SK-N-SH treated with all-trans-retinoic acid at 6 μM for 48 hours (cell line): Measurements from ENCODE around the gene SEPTIN1.

ENCODE experiments used
- ATAC-seq: fragments of 200-7000 bp; cut with Tn5 transposase; 3 replicates; pipeline ENCODE4 v1.9.1; 2020; ENCODE audit warnings: mild to moderate bottlenecking, moderate library complexity
- ARNTL ChIP-seq: fragments of 450-650 bp; formaldehyde crosslinking; IDR thresholded peaks from 2 replicates; pipeline ENCODE4 v1.5.0; 2020; ENCODE audit warnings: low read depth, mild to moderate bottlenecking, moderate library complexity, borderline replicate concordance
- BACH2 ChIP-seq: fragments of 250-450 bp; sonication (Bioruptor Pico); IDR thresholded peaks from 2 replicates; pipeline ENCODE4 v1.9.0; 2021; ENCODE audit warnings: mild to moderate bottlenecking, borderline replicate concordance
- CSDC2 ChIP-seq: fragments of 250-450 bp; sonication (Bioruptor Pico); IDR thresholded peaks from 2 replicates; pipeline ENCODE4 v1.5.0; 2020; ENCODE audit warnings: mild to moderate bottlenecking, moderate library complexity
- ISL1 ChIP-seq: fragments of 250-450 bp; sonication (Bioruptor Pico); IDR thresholded peaks from 2 replicates; pipeline ENCODE4 v2.1.2; 2022; ENCODE audit warnings: mild to moderate bottlenecking, moderate library complexity
- OSR1 ChIP-seq: fragments of 250-450 bp; sonication (Bioruptor Pico); IDR thresholded peaks from 2 replicates; pipeline ENCODE4 v1.8.0; 2022; ENCODE audit warnings: moderate library complexity, mild to moderate bottlenecking, inconsistent platforms
- PPARA ChIP-seq: fragments of 250-450 bp; sonication (Bioruptor Pico); IDR thresholded peaks from 2 replicates; pipeline ENCODE4 v1.5.0; 2020; ENCODE audit warnings: mild to moderate bottlenecking, borderline replicate concordance
- RARB ChIP-seq: fragments of 250-450 bp; sonication (Bioruptor Pico); IDR thresholded peaks from 2 replicates; pipeline ENCODE4 v1.8.0; 2021; ENCODE audit warnings: mild to moderate bottlenecking, moderate library complexity
- SNAI2 ChIP-seq: fragments of 250-450 bp; sonication (Bioruptor Pico); IDR thresholded peaks from 2 replicates; pipeline ENCODE4 v1.5.0; 2020; ENCODE audit warnings: mild to moderate bottlenecking, moderate library complexity
- TCF4 ChIP-seq: fragments of 250-450 bp; sonication (Bioruptor Pico); IDR thresholded peaks from 2 replicates; pipeline ENCODE4 v1.8.0; 2021; ENCODE audit warnings: mild to moderate bottlenecking, moderate library complexity, borderline replicate concordance
- TOX ChIP-seq: fragments of 250-450 bp; sonication (Bioruptor Pico); IDR thresholded peaks from 2 replicates; pipeline ENCODE4 v1.8.0; 2021; ENCODE audit warnings: mild to moderate bottlenecking, moderate library complexity, borderline replicate concordance
- ZC3H10 ChIP-seq: fragments of 250-450 bp; sonication (Bioruptor Pico); IDR thresholded peaks from 2 replicates; pipeline ENCODE4 v1.5.1; 2021; ENCODE audit warnings: mild to moderate bottlenecking, moderate library complexity
- ZFP30 ChIP-seq: fragments of 450-650 bp; formaldehyde crosslinking; IDR thresholded peaks from 2 replicates; pipeline ENCODE4 v1.5.0; 2022; ENCODE audit warnings: mild to moderate bottlenecking, moderate library complexity
- ZNF565 ChIP-seq: fragments of 450-650 bp; formaldehyde crosslinking; conservative IDR thresholded peaks from 2 replicates; pipeline ENCODE4 v1.5.0; 2020; ENCODE audit warnings: low read depth, mild to moderate bottlenecking, moderate library complexity
- ZNF70 ChIP-seq: fragments of 450-650 bp; formaldehyde crosslinking; IDR thresholded peaks from 2 replicates; pipeline ENCODE4 v1.5.0; 2020; ENCODE audit warnings: mild to moderate bottlenecking, moderate library complexity
- ZNF8 ChIP-seq: fragments of 450-650 bp; formaldehyde crosslinking; IDR thresholded peaks from 2 replicates; pipeline ENCODE4 v1.5.0; 2020; ENCODE audit warnings: mild to moderate bottlenecking, moderate library complexity
- TF ChIP-seq, protein P1 (sequence below): fragments of 250-450 bp; sonication (Bioruptor Pico); IDR thresholded peaks from 2 replicates; pipeline ENCODE4 v1.5.1; 2020; ENCODE audit warnings: low read depth, mild to moderate bottlenecking, moderate library complexity
- TF ChIP-seq, protein P2 (sequence below): fragments of 250-450 bp; sonication (Bioruptor Pico); IDR thresholded peaks from 2 replicates; pipeline ENCODE4 v1.5.1; 2021; ENCODE audit warnings: mild to moderate bottlenecking, moderate library complexity
- TF ChIP-seq, protein P3 (sequence below): fragments of 250-450 bp; sonication (Bioruptor Pico); IDR thresholded peaks from 2 replicates; pipeline ENCODE4 v1.8.0; 2021; ENCODE audit warnings: low read depth, mild to moderate bottlenecking, moderate library complexity, borderline replicate concordance
- TF ChIP-seq, protein P4 (sequence below): fragments of 250-450 bp; sonication (Bioruptor Pico); IDR thresholded peaks from 2 replicates; pipeline ENCODE4 v1.8.0; 2020; ENCODE audit warnings: mild to moderate bottlenecking, moderate library complexity, borderline replicate concordance
- TF ChIP-seq, protein P5 (sequence below): fragments of 250-450 bp; sonication (Bioruptor Pico); IDR thresholded peaks from 2 replicates; pipeline ENCODE4 v1.5.0; 2020; ENCODE audit warnings: mild to moderate bottlenecking, moderate library complexity

SEPTIN1 gene

DNA sequence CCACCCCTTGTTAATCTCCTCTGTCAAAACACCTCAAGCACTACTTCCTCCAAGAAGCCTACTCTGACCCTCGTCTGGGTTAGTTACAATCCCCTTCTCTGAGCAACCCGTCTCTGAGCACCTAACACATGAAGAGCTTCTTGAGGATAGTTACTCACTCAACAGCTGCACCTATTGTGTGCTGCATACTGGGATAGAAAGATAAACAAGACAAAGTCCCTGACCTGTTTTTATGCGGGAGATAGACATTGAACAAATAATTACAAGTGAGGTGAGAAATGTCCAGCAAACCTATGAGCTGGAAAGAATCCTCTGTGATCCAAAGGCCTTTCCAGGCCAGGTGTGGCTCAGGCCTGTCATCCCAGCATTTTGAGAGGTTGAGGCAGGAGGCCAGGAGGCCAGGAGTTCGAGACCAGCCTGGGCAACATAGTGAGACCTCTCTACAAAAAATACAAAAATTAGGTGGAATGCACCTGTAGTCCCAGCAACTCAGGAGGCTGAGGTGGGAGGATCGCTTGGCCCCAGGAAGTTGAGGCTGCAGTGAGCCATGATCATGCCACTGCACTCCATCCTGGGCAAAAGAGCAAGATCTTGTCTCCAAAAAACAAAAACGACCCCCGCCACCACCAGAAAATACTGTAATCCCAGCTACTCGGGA, 19.5 kb upstream of the SEPTIN1 start:
- TF ChIP-seq, protein P1, sequence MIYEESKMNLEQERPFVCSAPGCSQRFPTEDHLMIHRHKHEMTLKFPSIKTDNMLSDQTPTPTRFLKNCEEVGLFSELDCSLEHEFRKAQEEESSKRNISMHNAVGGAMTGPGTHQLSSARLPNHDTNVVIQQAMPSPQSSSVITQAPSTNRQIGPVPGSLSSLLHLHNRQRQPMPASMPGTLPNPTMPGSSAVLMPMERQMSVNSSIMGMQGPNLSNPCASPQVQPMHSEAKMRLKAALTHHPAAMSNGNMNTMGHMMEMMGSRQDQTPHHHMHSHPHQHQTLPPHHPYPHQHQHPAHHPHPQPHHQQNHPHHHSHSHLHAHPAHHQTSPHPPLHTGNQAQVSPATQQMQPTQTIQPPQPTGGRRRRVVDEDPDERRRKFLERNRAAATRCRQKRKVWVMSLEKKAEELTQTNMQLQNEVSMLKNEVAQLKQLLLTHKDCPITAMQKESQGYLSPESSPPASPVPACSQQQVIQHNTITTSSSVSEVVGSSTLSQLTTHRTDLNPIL (CRISPR knock-in tag), result no peak
- TF ChIP-seq, protein P2, sequence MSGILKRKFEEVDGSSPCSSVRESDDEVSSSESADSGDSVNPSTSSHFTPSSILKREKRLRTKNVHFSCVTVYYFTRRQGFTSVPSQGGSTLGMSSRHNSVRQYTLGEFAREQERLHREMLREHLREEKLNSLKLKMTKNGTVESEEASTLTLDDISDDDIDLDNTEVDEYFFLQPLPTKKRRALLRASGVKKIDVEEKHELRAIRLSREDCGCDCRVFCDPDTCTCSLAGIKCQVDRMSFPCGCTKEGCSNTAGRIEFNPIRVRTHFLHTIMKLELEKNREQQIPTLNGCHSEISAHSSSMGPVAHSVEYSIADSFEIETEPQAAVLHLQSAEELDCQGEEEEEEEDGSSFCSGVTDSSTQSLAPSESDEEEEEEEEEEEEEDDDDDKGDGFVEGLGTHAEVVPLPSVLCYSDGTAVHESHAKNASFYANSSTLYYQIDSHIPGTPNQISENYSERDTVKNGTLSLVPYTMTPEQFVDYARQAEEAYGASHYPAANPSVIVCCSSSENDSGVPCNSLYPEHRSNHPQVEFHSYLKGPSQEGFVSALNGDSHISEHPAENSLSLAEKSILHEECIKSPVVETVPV (CRISPR knock-in tag), result no peak
- TF ChIP-seq ARNTL, result no peak
- no peak for TF ChIP-seq SNAI2 (CRISPR knock-in tag)
- TF ChIP-seq TCF4 (CRISPR knock-in tag), result no peak
- TF ChIP-seq, protein P3, sequence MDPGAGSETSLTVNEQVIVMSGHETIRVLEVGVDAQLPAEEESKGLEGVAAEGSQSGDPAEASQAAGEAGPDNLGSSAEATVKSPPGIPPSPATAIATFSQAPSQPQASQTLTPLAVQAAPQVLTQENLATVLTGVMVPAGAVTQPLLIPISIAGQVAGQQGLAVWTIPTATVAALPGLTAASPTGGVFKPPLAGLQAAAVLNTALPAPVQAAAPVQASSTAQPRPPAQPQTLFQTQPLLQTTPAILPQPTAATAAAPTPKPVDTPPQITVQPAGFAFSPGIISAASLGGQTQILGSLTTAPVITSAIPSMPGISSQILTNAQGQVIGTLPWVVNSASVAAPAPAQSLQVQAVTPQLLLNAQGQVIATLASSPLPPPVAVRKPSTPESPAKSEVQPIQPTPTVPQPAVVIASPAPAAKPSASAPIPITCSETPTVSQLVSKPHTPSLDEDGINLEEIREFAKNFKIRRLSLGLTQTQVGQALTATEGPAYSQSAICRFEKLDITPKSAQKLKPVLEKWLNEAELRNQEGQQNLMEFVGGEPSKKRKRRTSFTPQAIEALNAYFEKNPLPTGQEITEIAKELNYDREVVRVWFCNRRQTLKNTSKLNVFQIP (CRISPR knock-in tag), result no peak
- no peak for TF ChIP-seq CSDC2 (CRISPR knock-in tag)
- no peak for TF ChIP-seq ZC3H10
- no peak for TF ChIP-seq TOX
- TF ChIP-seq ZFP30 (CRISPR knock-in tag), result no peak
- no peak for TF ChIP-seq ZNF565 (CRISPR knock-in tag)
- no peak for TF ChIP-seq ZNF8
- TF ChIP-seq, protein P4, sequence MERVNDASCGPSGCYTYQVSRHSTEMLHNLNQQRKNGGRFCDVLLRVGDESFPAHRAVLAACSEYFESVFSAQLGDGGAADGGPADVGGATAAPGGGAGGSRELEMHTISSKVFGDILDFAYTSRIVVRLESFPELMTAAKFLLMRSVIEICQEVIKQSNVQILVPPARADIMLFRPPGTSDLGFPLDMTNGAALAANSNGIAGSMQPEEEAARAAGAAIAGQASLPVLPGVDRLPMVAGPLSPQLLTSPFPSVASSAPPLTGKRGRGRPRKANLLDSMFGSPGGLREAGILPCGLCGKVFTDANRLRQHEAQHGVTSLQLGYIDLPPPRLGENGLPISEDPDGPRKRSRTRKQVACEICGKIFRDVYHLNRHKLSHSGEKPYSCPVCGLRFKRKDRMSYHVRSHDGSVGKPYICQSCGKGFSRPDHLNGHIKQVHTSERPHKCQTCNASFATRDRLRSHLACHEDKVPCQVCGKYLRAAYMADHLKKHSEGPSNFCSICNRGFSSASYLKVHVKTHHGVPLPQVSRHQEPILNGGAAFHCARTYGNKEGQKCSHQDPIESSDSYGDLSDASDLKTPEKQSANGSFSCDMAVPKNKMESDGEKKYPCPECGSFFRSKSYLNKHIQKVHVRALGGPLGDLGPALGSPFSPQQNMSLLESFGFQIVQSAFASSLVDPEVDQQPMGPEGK (CRISPR knock-in tag), result no peak
- no peak for TF ChIP-seq PPARA (CRISPR knock-in tag)
- TF ChIP-seq, protein P5, sequence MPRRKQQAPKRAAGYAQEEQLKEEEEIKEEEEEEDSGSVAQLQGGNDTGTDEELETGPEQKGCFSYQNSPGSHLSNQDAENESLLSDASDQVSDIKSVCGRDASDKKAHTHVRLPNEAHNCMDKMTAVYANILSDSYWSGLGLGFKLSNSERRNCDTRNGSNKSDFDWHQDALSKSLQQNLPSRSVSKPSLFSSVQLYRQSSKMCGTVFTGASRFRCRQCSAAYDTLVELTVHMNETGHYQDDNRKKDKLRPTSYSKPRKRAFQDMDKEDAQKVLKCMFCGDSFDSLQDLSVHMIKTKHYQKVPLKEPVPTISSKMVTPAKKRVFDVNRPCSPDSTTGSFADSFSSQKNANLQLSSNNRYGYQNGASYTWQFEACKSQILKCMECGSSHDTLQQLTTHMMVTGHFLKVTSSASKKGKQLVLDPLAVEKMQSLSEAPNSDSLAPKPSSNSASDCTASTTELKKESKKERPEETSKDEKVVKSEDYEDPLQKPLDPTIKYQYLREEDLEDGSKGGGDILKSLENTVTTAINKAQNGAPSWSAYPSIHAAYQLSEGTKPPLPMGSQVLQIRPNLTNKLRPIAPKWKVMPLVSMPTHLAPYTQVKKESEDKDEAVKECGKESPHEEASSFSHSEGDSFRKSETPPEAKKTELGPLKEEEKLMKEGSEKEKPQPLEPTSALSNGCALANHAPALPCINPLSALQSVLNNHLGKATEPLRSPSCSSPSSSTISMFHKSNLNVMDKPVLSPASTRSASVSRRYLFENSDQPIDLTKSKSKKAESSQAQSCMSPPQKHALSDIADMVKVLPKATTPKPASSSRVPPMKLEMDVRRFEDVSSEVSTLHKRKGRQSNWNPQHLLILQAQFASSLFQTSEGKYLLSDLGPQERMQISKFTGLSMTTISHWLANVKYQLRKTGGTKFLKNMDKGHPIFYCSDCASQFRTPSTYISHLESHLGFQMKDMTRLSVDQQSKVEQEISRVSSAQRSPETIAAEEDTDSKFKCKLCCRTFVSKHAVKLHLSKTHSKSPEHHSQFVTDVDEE (CRISPR knock-in tag), result no peak
- no peak for TF ChIP-seq RARB (CRISPR knock-in tag)
- TF ChIP-seq BACH2 (CRISPR knock-in tag), result no peak
- TF ChIP-seq OSR1 (CRISPR knock-in tag), result no peak
- TF ChIP-seq ISL1, result no peak
- TF ChIP-seq ZNF70 (CRISPR knock-in tag), result no peak
- ATAC-seq, result no peak

DNA sequence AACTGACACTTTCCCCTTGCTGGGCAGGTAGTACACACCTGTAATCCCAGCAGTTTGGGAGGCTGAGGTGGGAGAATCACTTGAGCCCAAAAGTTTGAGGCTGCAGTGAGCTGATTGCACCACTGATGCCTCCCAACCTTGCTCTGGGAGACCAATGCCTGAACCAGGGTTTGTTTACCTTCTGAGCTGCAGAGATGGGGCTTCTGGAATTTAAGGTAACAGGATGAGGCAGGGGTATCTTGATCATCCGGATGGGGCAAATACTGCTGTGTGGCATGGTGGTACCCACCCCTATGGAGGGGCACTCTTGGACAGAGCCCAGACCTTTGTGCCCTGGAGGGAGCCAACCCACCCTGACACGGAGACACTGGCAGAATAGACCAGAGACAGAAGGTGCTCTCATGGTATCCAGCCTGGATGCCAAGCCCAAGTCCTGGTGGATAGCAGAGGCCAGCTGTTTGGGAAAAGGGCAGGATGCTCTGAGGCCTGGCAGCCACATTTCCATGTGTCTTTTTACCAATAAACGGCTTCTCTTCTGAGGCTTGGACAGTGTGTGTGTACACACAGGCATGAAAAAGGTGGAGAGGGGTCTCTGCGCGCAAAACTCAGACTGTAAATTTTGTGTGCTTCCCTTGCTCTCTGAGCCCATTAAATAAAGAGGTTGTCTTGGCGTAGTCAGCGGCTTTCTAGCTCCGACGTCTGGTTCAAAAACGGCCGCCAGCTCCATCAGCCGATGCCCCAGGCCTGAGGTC, 17.2 kb upstream of the SEPTIN1 start:
- ATAC-seq, result peak; percentile 1; the same call in 2 of the 3 replicates
- TF ChIP-seq ISL1 (no peak), CSDC2 (CRISPR knock-in tag) (no peak), RARB (CRISPR knock-in tag) (no peak), BACH2 (CRISPR knock-in tag) (no peak), TCF4 (CRISPR knock-in tag) (no peak)
- TF ChIP-seq, protein P2 (CRISPR knock-in tag), result no peak
- TF ChIP-seq, protein P5 (CRISPR knock-in tag), result no peak
- TF ChIP-seq, protein P4 (CRISPR knock-in tag), result no peak
- TF ChIP-seq, protein P1 (CRISPR knock-in tag), result no peak
